Muscle of back (tissue), 11 donors: ENCODE data around the gene ETFA. TPM values are rescaled to one million over a fixed set of nuclear protein-coding genes. Genes with fewer than 3 reads are reported as not detected.
A peak's percentile ranks its signal among the peaks of the same experiment; 100 is the strongest.

Source experiments
- DNase-seq, 3 donors: peaks; one replicate each; pipeline versions ENCODE4 v3.0.0 to v3.0.0-alpha.2; 2013
- polyA plus RNA-seq, 10 donors: library from polyadenylated mRNA; unstranded; fragments of 120-200 nt; gene quantifications; one replicate each; pipeline ENCODE4 v1.2.1, GENCODE V29; 2013; ENCODE audit not compliant: insufficient read length in 10 of 10

Gene ETFA
- polyA plus RNA-seq, 10 donors = 115 to 135 (median 121) TPM

- no peak for DNase-seq
These were observed 111.9 kb downstream of the ETFA start for GRCh38 chr15:76199106-76200082.

GRCh38 chr15:76198456-76199105 is 112.7 kb downstream of the ETFA start:
- DNase-seq = no peak

- no peak for DNase-seq
These were observed 113.4 kb downstream of the ETFA start for GRCh38 chr15:76197703-76198455.

GRCh38 chr15:76196269-76197231 is 114.7 kb downstream of the ETFA start:
- peak in 2 of 3 donors; percentile 49 to 58 for DNase-seq

GRCh38 chr15:76195506-76196268 is 115.6 kb downstream of the ETFA start:
- DNase-seq = no peak

- no peak for DNase-seq
These were observed 117.3 kb downstream of the ETFA start for GRCh38 chr15:76193934-76194333.

GRCh38 chr15:76192715-76193114 is 118.6 kb downstream of the ETFA start:
- DNase-seq = no peak

- DNase-seq = no peak
These were observed 119.6 kb downstream of the ETFA start for GRCh38 chr15:76191539-76192244.

GRCh38 chr15:76190751-76191538 is 120.3 kb downstream of the ETFA start:
- DNase-seq = peak; percentile 44 to 86 (median 67)

- no peak for DNase-seq
These were observed 121.2 kb downstream of the ETFA start for GRCh38 chr15:76190070-76190564.

- DNase-seq = no peak
These were observed 122.2 kb downstream of the ETFA start for GRCh38 chr15:76189106-76189505.

- DNase-seq = no peak
These were observed 124.1 kb downstream of the ETFA start for GRCh38 chr15:76187163-76187562.

- peak in 1 of 3 donors; percentile 21 for DNase-seq
These were observed 125.6 kb downstream of the ETFA start for GRCh38 chr15:76185716-76186115.

- DNase-seq = no peak
These were observed 126.6 kb downstream of the ETFA start for GRCh38 chr15:76184650-76185035.

- DNase-seq = peak in 1 of 3 donors; percentile 61
These were observed 127.2 kb downstream of the ETFA start for GRCh38 chr15:76183930-76184649.

GRCh38 chr15:76181705-76182107 is 129.6 kb downstream of the ETFA start:
- no peak for DNase-seq

- no peak for DNase-seq
These were observed 130.9 kb downstream of the ETFA start for GRCh38 chr15:76180321-76180720.

GRCh38 chr15:76179023-76179422 is 132.2 kb downstream of the ETFA start:
- no peak for DNase-seq
